SK-N-SH (cell line): ENCODE measurements around the gene ELMO1.

Experiments
- ELF1 ChIP-seq: IDR thresholded peaks from 2 replicates; pipeline ENCODE4 v1.4.0; 2012
- JUND ChIP-seq: IDR thresholded peaks from 2 replicates; pipeline ENCODE4 v1.4.0; 2012
- NFIC ChIP-seq: IDR thresholded peaks from 2 replicates; pipeline ENCODE4 v1.4.0; 2012; ENCODE audit warnings: borderline replicate concordance
- POLR2AphosphoS5 ChIP-seq: IDR thresholded peaks from 2 replicates; pipeline ENCODE4 v1.6.1; 2012; ENCODE audit warnings: low read depth, low read length
- YY1 ChIP-seq: IDR thresholded peaks from 2 replicates; pipeline ENCODE4 v1.4.0; 2012; ENCODE audit warnings: low read depth, mild to moderate bottlenecking
- ZBTB33 ChIP-seq: IDR thresholded peaks from 2 replicates; pipeline ENCODE4 v1.4.0; 2012; ENCODE audit warnings: low read depth, borderline replicate concordance
- TF ChIP-seq, protein P1 (sequence below): fragments of 200-600 bp; sonication (generic); IDR thresholded peaks from 2 replicates; pipeline ENCODE4 v1.6.1; 2017; ENCODE audit warnings: antibody characterized with exemption, mild to moderate bottlenecking, moderate library complexity

GRCh38 chr7:37342688-37343471, 105.8 kb downstream of the ELMO1 start:
- TF ChIP-seq, protein P1, sequence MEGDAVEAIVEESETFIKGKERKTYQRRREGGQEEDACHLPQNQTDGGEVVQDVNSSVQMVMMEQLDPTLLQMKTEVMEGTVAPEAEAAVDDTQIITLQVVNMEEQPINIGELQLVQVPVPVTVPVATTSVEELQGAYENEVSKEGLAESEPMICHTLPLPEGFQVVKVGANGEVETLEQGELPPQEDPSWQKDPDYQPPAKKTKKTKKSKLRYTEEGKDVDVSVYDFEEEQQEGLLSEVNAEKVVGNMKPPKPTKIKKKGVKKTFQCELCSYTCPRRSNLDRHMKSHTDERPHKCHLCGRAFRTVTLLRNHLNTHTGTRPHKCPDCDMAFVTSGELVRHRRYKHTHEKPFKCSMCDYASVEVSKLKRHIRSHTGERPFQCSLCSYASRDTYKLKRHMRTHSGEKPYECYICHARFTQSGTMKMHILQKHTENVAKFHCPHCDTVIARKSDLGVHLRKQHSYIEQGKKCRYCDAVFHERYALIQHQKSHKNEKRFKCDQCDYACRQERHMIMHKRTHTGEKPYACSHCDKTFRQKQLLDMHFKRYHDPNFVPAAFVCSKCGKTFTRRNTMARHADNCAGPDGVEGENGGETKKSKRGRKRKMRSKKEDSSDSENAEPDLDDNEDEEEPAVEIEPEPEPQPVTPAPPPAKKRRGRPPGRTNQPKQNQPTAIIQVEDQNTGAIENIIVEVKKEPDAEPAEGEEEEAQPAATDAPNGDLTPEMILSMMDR = no peak
- TF ChIP-seq JUND (no peak), ZBTB33 (no peak), POLR2AphosphoS5 (no peak), ELF1 (no peak), NFIC (no peak), YY1 (no peak)
